Measurements from ENCODE around the gene SLC41A3.
"Not testable (repeated sequence)": the region's sequence is repeated elsewhere in the genome, so short reads cannot be mapped to it uniquely, and the experiment has no call there.

Gene SLC41A3

GRCh38 chr3:126080970-126081369, 3.0 kb downstream of the SLC41A3 start:
- no peak for DNase-seq

DNA sequence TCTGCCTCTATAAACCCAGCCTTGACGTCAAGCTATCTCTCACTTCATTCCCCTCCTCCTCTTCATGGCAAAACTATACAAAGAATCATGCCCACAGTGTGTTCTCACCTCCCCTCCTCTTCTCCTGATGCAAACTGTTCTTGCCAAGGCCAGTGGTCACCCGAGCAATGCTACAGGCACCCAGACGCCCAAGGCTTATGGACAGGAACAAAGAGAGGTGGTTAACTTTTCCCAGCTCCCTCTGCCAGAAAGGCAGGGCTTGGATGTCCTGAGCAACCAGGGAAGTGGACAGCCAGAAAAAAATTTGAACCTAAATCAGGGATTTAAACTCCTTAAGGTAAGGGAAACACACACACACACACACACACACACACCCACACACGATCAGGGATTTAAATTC, 5.1 kb downstream of the SLC41A3 start:
- no peak for DNase-seq

- DNase-seq: no peak
These were observed 6.2 kb downstream of the SLC41A3 start for GRCh38 chr3:126077754-126078153.

DNA sequence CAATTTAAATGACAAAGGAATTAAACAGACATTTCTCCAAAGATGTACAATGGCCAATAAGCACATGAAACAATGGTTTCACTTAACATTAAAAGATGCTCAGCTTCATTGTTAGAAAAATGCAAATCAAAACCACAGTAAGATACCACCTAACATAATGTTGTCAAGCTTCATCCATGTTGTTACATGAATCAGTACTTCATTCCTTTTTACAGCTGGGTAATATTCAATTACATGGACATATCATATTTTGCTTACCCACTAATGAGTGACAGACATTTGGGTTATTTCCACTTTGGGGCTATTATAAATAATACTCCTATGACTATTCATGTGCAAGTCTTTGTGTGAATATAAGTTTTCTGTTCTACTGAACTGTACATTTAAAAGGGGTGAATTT, 7.8 kb downstream of the SLC41A3 start:
- DNase-seq: no peak

DNA sequence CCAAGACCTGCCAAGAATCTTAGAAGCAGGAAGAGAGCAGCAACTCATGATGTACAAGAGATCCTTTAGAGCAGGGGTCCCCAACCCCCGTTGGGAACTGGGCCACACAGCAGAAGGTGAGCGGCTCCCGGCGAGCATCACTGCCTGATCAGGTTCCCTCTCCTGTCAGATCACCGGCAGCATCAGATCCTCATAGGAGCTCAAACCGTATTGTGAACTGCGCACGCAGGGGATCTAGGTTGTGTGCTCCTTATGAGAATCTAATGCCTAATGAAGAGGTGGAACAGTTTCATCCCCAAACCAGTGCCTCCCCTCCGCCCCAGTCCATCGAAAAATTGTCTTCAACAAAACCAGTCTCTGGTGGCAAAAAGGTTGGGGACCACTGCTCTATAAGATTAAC, 13.8 kb downstream of the SLC41A3 start:
- DNase-seq: no peak

- DNase-seq: no peak
These were observed 16.0 kb downstream of the SLC41A3 start for GRCh38 chr3:126067959-126068358.

DNA sequence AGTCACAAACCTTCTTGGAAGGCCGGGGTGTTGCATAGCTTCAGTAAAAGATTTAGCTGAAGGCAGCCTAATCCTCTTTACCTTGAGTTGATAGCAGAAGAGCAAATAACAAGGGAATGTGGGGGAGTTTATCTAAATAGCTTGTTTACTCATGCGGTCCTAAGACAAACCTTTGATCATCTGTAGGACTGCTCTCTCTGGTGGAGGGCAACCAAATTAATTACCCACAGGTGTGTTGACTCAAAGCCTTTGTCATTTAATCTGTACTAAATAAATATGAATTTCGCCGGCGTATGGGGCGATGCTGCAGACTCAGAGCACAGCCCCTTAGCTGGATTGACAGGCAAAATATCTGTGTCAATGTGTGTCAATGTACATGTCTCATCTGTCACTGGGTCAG, 17.2 kb downstream of the SLC41A3 start:
- DNase-seq: not testable (repeated sequence)

DNA sequence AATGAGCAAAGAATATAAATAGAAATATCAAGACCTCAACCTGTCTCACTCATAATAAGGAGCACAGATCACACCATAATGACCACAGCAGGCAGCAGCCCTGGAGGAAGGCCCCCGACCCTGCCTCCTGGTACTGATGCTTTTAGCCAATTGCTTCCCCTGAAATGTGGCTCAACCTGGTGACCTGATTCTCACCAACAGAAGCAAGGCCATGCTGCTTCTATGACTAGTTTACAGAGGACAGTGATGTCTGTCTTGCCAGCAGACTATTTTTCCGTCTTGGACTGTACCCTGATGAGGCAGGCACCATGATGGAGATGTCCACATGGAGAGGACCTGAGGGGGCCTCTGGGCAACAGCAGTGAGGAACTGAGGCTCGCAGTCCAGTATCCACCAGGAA, 18.0 kb downstream of the SLC41A3 start:
- no peak for DNase-seq

DNA sequence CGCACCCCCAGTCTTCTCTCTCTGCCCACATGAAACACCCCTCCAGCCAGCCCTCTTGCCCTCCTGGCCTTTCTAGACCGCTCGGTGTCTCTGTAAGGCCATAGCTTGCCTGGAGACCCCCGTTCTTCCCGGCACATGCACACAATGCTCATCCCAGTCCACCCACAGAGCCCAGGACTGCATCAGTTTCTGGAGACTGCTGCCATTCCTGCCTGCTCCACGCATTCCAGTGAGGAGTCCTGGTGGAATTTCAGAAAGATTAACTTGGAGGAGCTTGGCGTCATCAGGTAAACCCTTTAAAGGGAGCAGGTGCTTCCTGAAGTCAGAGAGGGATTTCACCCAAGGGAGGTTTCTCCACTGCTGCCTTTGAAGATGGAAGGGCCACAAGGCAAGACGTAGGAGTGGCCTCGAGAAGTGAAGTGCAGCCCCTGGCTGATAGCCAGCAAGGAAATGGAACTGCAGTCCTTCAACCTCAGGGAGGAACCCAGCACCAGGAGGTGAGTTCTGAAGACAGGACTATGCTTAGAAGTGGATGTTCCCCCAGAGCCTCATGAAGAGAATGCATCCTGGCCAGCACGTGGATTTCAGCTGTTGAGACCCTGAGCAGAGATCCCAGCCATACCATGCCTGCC, 19.2 kb downstream of the SLC41A3 start:
- no peak for DNase-seq

- no peak for DNase-seq
These were observed 20.5 kb downstream of the SLC41A3 start for GRCh38 chr3:126063358-126063965.

DNA sequence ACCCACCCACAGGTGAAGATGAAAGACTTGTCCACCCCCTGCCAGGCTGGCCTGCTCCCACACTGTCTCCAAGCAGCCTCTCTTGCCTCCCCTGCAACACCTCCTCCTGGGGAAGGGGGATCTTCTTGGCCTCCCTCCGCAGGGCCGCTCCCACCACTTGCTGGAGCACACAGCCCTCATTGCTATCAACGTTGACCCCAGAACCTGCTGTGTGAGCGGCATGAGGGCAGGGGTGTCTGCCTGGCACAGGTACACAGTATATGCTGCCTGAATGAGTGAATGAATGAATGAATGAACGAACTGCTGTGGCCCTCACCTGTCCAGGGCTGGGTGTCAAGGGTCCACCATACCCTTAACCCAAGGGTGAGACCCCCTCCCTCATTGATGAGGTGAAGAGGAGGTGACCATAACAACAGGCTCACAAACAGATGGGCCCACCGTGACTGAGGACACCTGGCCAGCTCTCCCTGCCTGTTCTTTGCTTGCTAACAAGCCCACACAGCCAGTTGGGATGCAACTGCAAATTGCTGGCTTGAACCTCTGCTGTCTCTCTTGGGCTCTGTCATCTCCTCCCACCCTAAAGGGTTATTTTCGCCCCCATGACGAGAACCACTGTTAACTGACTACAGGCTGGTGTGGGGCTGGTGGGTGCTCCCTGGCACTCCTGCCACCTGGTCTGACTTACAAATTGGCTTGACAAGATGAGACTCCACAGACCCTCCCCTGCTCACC, 22.5 kb downstream of the SLC41A3 start:
- DNase-seq: no peak

DNA sequence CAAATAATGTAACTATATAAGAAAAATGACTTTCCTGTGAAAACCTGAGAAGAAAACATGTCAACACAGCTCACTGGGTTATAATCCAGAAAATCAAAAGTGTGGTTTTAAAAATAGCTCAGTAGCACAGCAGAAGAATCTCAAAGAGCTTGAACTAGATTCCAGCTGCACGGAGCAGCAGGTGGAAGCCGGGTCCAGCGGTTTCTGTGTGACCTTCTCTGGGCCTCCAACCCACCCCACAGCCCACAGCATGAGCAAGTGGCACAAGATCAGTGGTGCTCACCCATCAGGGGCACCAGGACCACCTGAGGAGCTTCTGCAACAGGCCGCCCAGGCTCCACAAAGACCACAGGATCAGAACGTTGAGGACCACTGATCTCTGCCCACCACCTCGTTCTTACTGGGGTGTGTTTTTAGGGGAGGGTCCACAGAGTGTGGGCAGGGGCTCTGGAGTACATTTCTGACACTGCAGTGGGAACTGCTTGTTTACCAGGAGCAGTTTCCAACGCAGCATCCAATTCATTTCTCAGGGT, 23.2 kb downstream of the SLC41A3 start:
- DNase-seq: no peak

DNA sequence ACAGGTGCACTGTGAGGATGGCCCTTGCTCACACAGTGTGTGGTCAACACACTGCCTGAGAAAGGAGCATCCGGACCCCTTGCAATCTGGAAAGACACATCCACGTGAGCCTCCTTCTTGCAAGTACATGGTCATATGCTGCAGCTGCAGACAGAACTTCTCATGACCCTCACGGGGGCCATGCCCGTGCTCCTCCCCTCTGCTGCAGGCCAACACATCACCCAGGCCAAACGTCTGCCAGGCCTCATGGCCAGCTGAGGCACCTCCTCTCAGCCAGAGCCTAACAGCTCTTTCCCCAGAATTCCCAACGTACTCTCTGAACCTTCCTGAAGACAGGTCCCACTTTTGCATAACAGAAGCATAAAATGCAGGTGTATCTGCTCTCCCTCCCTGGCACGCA, 25.3 kb downstream of the SLC41A3 start:
- DNase-seq: no peak

- DNase-seq: no peak
These were observed 26.0 kb downstream of the SLC41A3 start for GRCh38 chr3:126057936-126058335.

DNA sequence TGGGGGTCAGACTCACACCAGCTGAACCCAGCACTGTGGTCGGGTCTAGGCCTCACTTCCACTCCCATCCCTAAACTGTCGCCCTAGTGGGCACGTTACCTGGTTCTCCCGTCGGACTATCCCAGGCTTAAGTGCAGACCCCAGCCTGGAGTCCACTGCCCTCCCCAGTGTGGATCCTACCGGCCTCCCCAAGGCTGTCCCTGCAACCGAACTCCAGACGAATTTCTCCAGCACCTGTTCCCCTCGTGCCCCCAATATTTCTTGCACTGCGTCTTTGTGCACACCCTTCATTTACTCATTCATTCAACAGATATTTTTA, 26.5 kb downstream of the SLC41A3 start:
- DNase-seq: no peak

DNA sequence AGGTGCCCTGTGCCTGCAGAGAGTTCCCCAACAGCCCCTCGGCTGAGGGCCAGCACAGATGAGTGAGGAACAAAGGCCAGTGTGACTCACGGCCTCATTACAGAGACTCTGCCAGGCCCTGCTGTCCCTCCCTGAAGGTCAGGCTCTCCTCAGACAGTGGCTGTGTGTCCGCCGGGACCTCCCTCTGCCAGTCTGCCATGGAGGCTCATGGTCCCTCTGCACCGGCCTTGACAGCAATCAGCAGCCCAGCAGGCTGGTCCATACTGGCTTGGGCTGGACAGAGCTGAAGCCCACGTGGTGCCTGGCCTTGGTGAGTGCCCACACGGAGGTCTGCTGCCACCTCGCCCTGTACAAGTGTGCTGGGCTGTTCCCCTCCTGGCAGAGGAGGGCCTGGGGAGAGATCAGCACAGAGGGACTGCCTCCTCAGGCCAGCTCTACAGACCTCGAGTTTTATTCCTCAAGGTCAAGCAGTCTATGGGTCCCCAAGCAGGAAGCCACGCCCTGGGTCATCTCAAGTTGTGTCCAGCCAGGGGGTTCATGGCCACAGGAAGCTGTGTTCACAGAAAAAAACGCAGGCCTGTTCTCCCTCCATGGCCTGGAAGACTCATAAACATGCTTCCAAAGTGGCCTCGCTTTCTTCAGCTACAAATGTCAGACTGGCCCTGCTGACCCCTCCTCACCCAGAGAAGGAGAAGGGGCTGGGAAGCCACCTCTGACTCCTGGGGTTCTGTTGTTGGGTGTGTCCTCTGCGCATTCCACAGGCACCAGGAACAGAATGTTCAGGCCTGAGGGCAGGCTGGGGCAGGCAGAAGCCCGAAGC, 27.0 kb downstream of the SLC41A3 start:
- no peak for DNase-seq

DNA sequence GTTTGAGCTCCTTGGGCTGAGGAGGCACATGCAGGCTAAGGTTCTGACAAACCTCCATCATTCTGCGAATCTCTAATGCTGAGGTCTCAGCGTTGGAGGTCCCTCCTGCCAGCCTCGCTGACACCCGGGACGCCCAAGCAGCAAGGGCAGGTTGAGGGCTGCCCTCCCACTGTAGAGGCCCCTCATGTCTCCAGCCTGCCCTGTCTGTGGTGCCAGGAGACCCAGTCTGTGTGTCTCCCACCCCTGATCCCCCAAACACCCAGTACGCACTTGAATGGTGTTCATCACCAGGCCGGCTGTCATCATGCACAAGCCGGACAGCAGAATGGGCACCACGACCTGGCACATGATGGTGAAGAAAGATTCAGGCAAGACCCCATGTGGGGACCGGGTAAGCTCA, 27.8 kb downstream of the SLC41A3 start:
- no peak for DNase-seq

DNA sequence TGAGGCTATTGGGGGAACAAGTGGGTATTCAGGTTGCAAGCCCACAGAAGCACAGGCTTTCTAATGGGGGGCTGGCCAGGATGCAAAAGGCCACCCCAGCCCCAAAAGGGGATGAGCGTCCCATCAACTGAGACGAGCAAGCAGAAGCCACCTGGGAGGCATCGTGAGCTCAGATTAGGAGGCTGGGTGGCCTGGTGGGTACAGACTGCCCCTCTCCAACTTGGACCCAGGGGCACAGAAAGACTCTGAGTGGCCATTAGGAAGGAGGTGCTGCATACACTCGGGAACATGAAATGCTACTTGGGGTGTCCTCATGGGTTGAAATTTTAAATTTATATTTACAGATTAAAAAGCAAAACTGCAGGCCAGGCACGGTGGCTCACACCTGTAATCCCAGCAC, 29.1 kb downstream of the SLC41A3 start:
- DNase-seq: no peak

DNA sequence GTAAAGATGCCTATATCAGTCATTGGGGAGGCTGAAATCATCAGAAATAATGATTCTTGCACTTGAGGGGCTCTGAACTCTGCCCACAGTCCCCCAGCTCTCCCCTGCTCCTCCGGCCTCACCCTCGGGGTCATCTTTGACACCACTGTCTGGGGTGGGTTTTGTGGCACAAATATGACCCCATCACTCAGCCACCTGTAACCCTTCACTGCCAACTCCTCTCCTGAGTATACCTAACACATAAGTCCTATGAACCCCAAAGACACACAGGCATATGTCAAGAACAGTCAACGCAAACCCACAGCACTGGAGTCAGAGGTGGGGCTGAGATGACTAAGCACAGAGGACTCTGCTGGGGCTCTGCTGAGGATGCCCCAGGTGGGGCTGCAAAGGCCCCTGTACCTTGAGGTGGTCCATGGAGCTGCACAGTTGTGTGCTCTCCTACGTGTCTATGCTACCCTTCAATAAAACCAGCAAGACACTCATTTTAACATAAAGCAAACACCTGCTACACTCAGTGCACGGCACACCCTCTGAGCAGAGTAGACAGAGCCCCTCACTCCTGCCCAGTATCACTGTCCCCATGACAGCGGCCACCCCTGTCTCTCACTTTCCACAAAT, 29.9 kb downstream of the SLC41A3 start:
- no peak for DNase-seq

GRCh38 chr3:126053513-126053912, 30.4 kb downstream of the SLC41A3 start:
- DNase-seq: no peak

GRCh38 chr3:126052196-126053058, 31.5 kb downstream of the SLC41A3 start:
- DNase-seq: no peak

GRCh38 chr3:126051741-126052140, 32.2 kb downstream of the SLC41A3 start:
- no peak for DNase-seq
